SK-N-SH treated with all-trans-retinoic acid at 6 μM for 48 hours (cell line): ENCODE results near the gene LEMD2.

Experiments used
- BACH2 ChIP-seq: fragments of 250-450 bp; sonication (Bioruptor Pico); IDR thresholded peaks from 2 replicates; pipeline ENCODE4 v1.9.0; 2021; ENCODE audit warnings: mild to moderate bottlenecking, borderline replicate concordance
- CREB5 ChIP-seq: fragments of 250-450 bp; sonication (Bioruptor Pico); IDR thresholded peaks from 2 replicates; pipeline ENCODE4 v1.5.1; 2020; ENCODE audit warnings: low read depth, mild to moderate bottlenecking, moderate library complexity
- CSDC2 ChIP-seq: fragments of 250-450 bp; sonication (Bioruptor Pico); IDR thresholded peaks from 2 replicates; pipeline ENCODE4 v1.5.0; 2020; ENCODE audit warnings: mild to moderate bottlenecking, moderate library complexity
- ISL1 ChIP-seq: fragments of 250-450 bp; sonication (Bioruptor Pico); IDR thresholded peaks from 2 replicates; pipeline ENCODE4 v2.1.2; 2022; ENCODE audit warnings: mild to moderate bottlenecking, moderate library complexity
- PATZ1 ChIP-seq: fragments of 250-450 bp; sonication (Bioruptor Pico); IDR thresholded peaks from 2 replicates; pipeline ENCODE4 v1.8.0; 2020; ENCODE audit warnings: mild to moderate bottlenecking, moderate library complexity, borderline replicate concordance
- RARB ChIP-seq: fragments of 250-450 bp; sonication (Bioruptor Pico); IDR thresholded peaks from 2 replicates; pipeline ENCODE4 v1.8.0; 2021; ENCODE audit warnings: mild to moderate bottlenecking, moderate library complexity
- ZFP30 ChIP-seq: fragments of 450-650 bp; formaldehyde crosslinking; IDR thresholded peaks from 2 replicates; pipeline ENCODE4 v1.5.0; 2022; ENCODE audit warnings: mild to moderate bottlenecking, moderate library complexity
- ZNF565 ChIP-seq: fragments of 450-650 bp; formaldehyde crosslinking; conservative IDR thresholded peaks from 2 replicates; pipeline ENCODE4 v1.5.0; 2020; ENCODE audit warnings: low read depth, mild to moderate bottlenecking, moderate library complexity

- TF ChIP-seq ZFP30 (no peak), CSDC2 (no peak), ISL1 (CRISPR knock-in tag) (no peak), ZNF565 (CRISPR knock-in tag) (no peak), RARB (CRISPR knock-in tag) (no peak), BACH2 (CRISPR knock-in tag) (no peak), PATZ1 (no peak), CREB5 (no peak)
Measured at GRCh38 chr6:33761581-33761921, 27.4 kb downstream of the LEMD2 start.
